ENCODE data around the gene STARD6.
A peak's percentile ranks its signal among the peaks of the same experiment; 100 is the strongest.

Gene STARD6

GRCh38 chr18:54284981-54285785 lies 72.5 kb downstream of the STARD6 start:
- TF ChIP-seq CTCF (conservative IDR thresholded peaks at IDR 0.05; ENCODE audit: control insufficient read depth, insufficient read depth, low read depth, low read length), result no peak
- DNase-seq (ENCODE audit: low read depth), result peak; percentile 72
- no peak overlapping the region for H3K4me3 ChIP-seq (ENCODE audit: control insufficient read depth, low read depth, low read length)

DNA sequence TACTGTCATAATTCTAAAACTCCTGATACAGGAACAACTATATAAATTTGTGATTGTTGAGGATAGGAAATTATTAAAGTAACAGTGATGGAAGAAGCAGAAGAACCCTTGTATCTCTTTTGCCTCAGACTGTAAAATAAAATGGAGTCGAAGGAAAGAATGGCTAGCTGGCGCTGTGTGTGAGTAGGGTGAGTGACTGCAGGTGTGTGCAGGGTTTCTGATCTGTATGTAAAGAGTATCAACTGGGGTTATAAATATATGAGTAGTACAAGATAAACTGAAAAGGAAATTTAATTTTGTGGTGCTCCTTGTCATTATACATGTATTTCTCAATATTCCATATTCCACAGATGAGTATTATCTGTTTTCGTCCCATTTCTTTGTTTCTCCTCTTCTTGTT lies 73.1 kb downstream of the STARD6 start:
- no peak for TF ChIP-seq CTCF (conservative IDR thresholded peaks at IDR 0.05; ENCODE audit: control insufficient read depth, insufficient read depth, low read depth, low read length)
- no peak for DNase-seq (ENCODE audit: low read depth)

GRCh38 chr18:54280220-54280569 lies 77.5 kb downstream of the STARD6 start:
- no peak for DNase-seq (ENCODE audit: low read depth)
- no peak overlapping the region for H3K4me3 ChIP-seq (ENCODE audit: control insufficient read depth, low read depth, low read length)
- no peak for TF ChIP-seq CTCF (conservative IDR thresholded peaks at IDR 0.05; ENCODE audit: control insufficient read depth, insufficient read depth, low read depth, low read length)

More for the DNA sequence above, 73.1 kb downstream of the STARD6 start:
- H3K4me3 ChIP-seq (ENCODE audit: control insufficient read depth, low read depth, low read length), result no peak overlapping the region

DNA sequence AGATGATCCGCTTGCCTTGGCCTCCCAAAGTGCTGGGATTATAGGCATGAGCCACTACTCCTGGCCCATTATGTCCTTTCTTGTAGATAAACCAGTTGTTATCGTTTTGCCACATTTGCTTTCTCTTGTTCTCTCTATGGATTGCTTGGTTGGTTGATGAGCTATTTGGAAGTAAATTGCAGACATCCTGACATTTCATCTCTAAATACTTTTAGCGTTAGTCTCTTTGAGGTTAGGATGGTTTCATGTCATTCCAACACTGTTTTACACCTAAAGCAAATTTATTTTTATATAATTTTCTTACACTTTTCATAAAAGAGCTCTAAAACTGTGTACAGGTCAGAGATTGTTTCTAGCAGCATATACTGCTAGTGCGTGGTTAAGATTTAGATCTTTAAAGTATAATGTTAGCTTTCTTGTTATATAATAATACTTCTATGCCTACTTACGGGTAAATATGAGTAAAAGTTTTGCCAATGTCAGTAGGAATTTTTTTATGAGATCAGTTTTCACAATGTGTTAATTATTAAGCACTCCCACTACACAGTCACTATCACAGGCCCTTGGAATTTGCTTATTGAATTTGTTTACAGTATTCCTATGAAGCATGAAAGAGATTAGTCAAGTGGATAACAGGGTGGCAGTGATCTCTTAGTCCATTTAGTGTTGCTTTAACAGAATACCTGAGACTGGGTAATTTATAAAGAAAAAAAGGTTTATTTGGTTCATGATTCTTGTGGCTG lies 78.0 kb downstream of the STARD6 start:
- H3K4me3 ChIP-seq (ENCODE audit: control insufficient read depth, low read depth, low read length), result no peak overlapping the region
- no peak for DNase-seq (ENCODE audit: low read depth)
- no peak for TF ChIP-seq CTCF (conservative IDR thresholded peaks at IDR 0.05; ENCODE audit: control insufficient read depth, insufficient read depth, low read depth, low read length)

DNA sequence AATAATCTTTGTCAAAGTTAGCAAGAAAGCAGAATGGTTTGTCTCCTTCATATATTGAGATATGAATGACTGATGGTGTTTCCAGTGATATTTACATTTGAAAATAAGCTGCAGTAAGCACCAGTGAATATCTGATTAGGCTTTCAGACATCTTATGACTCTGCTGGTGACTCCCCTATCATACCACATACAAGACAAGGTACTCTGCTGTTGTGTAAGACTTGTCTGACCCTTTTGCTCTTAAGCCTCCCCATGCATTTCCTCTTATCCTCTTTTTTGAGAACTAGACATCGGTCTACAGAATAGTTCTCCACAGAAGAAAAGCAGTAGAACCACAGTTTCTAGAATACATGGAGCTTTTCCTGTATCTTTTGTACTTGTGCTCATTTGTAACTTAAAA lies 79.0 kb downstream of the STARD6 start:
- no peak for TF ChIP-seq CTCF (conservative IDR thresholded peaks at IDR 0.05; ENCODE audit: control insufficient read depth, insufficient read depth, low read depth, low read length)
- DNase-seq (ENCODE audit: low read depth), result no peak
- H3K4me3 ChIP-seq (ENCODE audit: control insufficient read depth, low read depth, low read length), result no peak overlapping the region

DNA sequence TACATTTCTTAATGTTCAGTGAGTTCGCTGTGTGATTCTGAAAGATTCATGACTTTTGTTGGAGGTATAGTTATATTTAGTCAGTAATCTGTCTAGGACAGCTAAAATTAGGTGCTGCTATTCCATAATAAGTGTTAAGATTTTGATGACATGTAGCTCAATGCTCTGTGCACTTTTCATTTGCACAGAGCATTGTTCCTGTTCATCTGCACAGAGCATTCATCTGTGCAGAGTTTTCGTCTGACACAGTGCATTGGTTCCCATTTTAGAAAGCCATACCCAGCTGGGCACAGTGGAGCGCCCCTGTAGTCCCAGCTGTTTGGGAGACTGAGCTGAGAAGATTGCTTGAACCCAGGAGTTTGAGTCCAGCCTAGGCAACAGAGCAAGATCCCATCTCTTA lies 79.8 kb downstream of the STARD6 start:
- no peak for TF ChIP-seq CTCF (conservative IDR thresholded peaks at IDR 0.05; ENCODE audit: control insufficient read depth, insufficient read depth, low read depth, low read length)
- no peak for DNase-seq (ENCODE audit: low read depth)
- H3K4me3 ChIP-seq (ENCODE audit: control insufficient read depth, low read depth, low read length), result no peak overlapping the region

Data from fibroblast of mammary gland (primary cell).